HepG2 (cell line): ENCODE results near the gene MAST1. TPM values are rescaled to one million over a fixed set of nuclear protein-coding genes. Genes with fewer than 3 reads are reported as not detected.
A peak's percentile ranks its signal among the peaks of the same experiment; 100 is the strongest.

ENCODE experiments used
- CBFB ChIP-seq: sonication (generic); formaldehyde crosslinking; IDR thresholded peaks from 2 replicates; pipeline ENCODE4 v1.4.0; 2020; ENCODE audit warnings: missing genetic modification reagents
- FOXA3 ChIP-seq: IDR thresholded peaks from 2 replicates; pipeline ENCODE4 v1.6.1; 2016; ENCODE audit warnings: missing genetic modification reagents, missing compliant biosample characterization
- FOXO1 ChIP-seq: sonication (generic); formaldehyde crosslinking; IDR thresholded peaks from 2 replicates; pipeline ENCODE4 v1.4.0; 2020; ENCODE audit warnings: missing genetic modification reagents
- GATAD1 ChIP-seq: IDR thresholded peaks from 2 replicates; pipeline ENCODE4 v1.6.1; 2016; ENCODE audit warnings: missing genetic modification reagents, missing compliant biosample characterization
- HNRNPUL1 ChIP-seq: fragments of 200-400 bp; formaldehyde crosslinking; IDR thresholded peaks from 2 replicates; pipeline ENCODE4 v1.6.1; 2017; ENCODE audit warnings: low read depth, mild to moderate bottlenecking, low read length, moderate library complexity
- LBX2 ChIP-seq: sonication (generic); formaldehyde crosslinking; IDR thresholded peaks from 2 replicates; pipeline ENCODE4 v1.5.0; 2020; ENCODE audit warnings: missing genetic modification reagents, mild to moderate bottlenecking, borderline replicate concordance
- NR2F6 ChIP-seq, 2 experiments: IDR thresholded peaks; 2 replicates each; pipeline ENCODE4 v1.6.1; 2016; ENCODE audit warnings: antibody characterized with exemption in 1 of 2, mild to moderate bottlenecking in 1 of 2
- PHF8 ChIP-seq: sonication (generic); formaldehyde crosslinking; IDR thresholded peaks from 2 replicates; pipeline ENCODE4 v1.5.0; 2020; ENCODE audit warnings: missing genetic modification reagents
- RBAK ChIP-seq: sonication (generic); formaldehyde crosslinking; IDR thresholded peaks from 2 replicates; pipeline ENCODE4 v1.5.1; 2020; ENCODE audit warnings: mild to moderate bottlenecking, missing genetic modification reagents
- SIX1 ChIP-seq: sonication (generic); formaldehyde crosslinking; IDR thresholded peaks from 2 replicates; pipeline ENCODE4 v1.4.0; 2020; ENCODE audit warnings: missing genetic modification reagents, borderline replicate concordance
- SKI ChIP-seq: fragments of 450-650 bp; IDR thresholded peaks from one replicate; pipeline ENCODE4 v1.6.1; 2018; ENCODE audit warnings: mild to moderate bottlenecking; ENCODE audit not compliant: partially characterized antibody
- SOX6 ChIP-seq, 2 experiments: fragments of 450-650 bp in 1 of 2; sonication (generic) in 1 of 2; formaldehyde crosslinking in 1 of 2; IDR thresholded peaks; 2 replicates each; pipeline versions ENCODE4 v1.4.0 to v1.6.1; 2017 to 2020; ENCODE audit warnings: antibody characterized with exemption in 1 of 2, mild to moderate bottlenecking in 1 of 2, missing genetic modification reagents in 1 of 2
- SPEN ChIP-seq: sonication (generic); formaldehyde crosslinking; IDR thresholded peaks from 2 replicates; pipeline ENCODE4 v1.5.1; 2020; ENCODE audit warnings: low read depth, mild to moderate bottlenecking, missing genetic modification reagents
- TARDBP ChIP-seq: sonication (generic); formaldehyde crosslinking; IDR thresholded peaks from 2 replicates; pipeline ENCODE4 v1.8.0; 2022; ENCODE audit warnings: mild to moderate bottlenecking, missing genetic modification reagents
- TEAD3 ChIP-seq: optimal IDR thresholded peaks from 2 replicates; pipeline ENCODE3; 2016; ENCODE audit warnings: borderline replicate concordance
- UBTF ChIP-seq: sonication (generic); formaldehyde crosslinking; IDR thresholded peaks from 2 replicates; pipeline ENCODE4 v1.4.0; 2020; ENCODE audit warnings: mild to moderate bottlenecking, missing genetic modification reagents
- YEATS4 ChIP-seq: sonication (generic); formaldehyde crosslinking; IDR thresholded peaks from 2 replicates; pipeline ENCODE4 v1.4.0; 2020; ENCODE audit warnings: missing genetic modification reagents, borderline replicate concordance
- ZFP36L2 ChIP-seq: sonication (generic); formaldehyde crosslinking; IDR thresholded peaks from 2 replicates; pipeline ENCODE4 v1.4.0; 2020; ENCODE audit warnings: missing genetic modification reagents
- ZFP62 ChIP-seq: sonication (generic); formaldehyde crosslinking; IDR thresholded peaks from 2 replicates; pipeline ENCODE4 v1.4.0; 2020; ENCODE audit warnings: missing genetic modification reagents
- ZHX1 ChIP-seq: sonication (generic); formaldehyde crosslinking; IDR thresholded peaks from 2 replicates; pipeline ENCODE4 v1.8.1; 2022; ENCODE audit warnings: low read depth, mild to moderate bottlenecking, missing genetic modification reagents
- ZNF503 ChIP-seq: sonication (generic); formaldehyde crosslinking; IDR thresholded peaks from 2 replicates; pipeline ENCODE4 v1.4.0; 2020; ENCODE audit warnings: missing genetic modification reagents
- ZNF589 ChIP-seq: sonication (generic); formaldehyde crosslinking; conservative IDR thresholded peaks from 2 replicates; pipeline ENCODE4 v1.8.0; 2022; ENCODE audit warnings: mild to moderate bottlenecking, moderate library complexity, missing genetic modification reagents
- ZNF605 ChIP-seq: sonication (generic); formaldehyde crosslinking; IDR thresholded peaks from 2 replicates; pipeline ENCODE4 v1.8.0; 2022; ENCODE audit warnings: mild to moderate bottlenecking, missing genetic modification reagents
- ZNF776 ChIP-seq: sonication (generic); formaldehyde crosslinking; IDR thresholded peaks from 2 replicates; pipeline ENCODE4 v1.4.0; 2020; ENCODE audit warnings: mild to moderate bottlenecking, missing genetic modification reagents
- polyA plus RNA-seq, 8 experiments: library from polyadenylated mRNA; depleted of rRNA in 3 of 8; stranded (reverse) in 7 of 8; unstranded in 1 of 8; fragments of >200 nt; fragmentation: Illumina TruSeq in 4 of 8; extraction: Trizol in 4 of 8; gene quantifications; 2 replicates each; pipeline versions ENCODE4 v1.2.1 to v1.2.3, GENCODE V29; 2011 to 2016; ENCODE audit warnings: low read depth in 4 of 8, missing spikeins in 1 of 8, mixed read lengths in 1 of 8; ENCODE audit not compliant: insufficient read depth in 1 of 8
- total RNA-seq, 5 experiments: library from RNA; depleted of rRNA; stranded (reverse); fragments of >200 nt; fragmentation: Illumina TruSeq; extraction: Trizol; gene quantifications; 2 replicates each; pipeline ENCODE4 v1.2.3, GENCODE V29; 2016; ENCODE audit warnings: low read depth in 1 of 5

The MAST1 gene
- total and polyA plus RNA-seq, 2 of the 13 experiments (the other 11 are each of a cell fraction or from before 2014, with no cell fraction given) = 0.73 to 4.7 TPM

GRCh38 chr19:12791345-12792050, 46.8 kb upstream of the MAST1 start, which contains the start of gene JUNB (continued):
- TF ChIP-seq FOXA3 (CRISPR knock-in tag) (peak; percentile 98), SPEN (CRISPR knock-in tag) (peak; percentile 87), ZHX1 (no peak), SKI (peak; percentile 64), ZNF503 (CRISPR knock-in tag) (peak; percentile 81; the same call in 1 of the 2 replicates), RBAK (no peak), HNRNPUL1 (peak; percentile 79; the same call in 1 of the 2 replicates), SIX1 (no peak), ZNF776 (no peak), ZNF589 (CRISPR knock-in tag) (peak; percentile 87), ZFP62 (no peak), FOXO1 (peak; percentile 98), TARDBP (peak; percentile 86), ZNF605 (CRISPR knock-in tag) (peak; percentile 58), CBFB (CRISPR knock-in tag) (peak; percentile 90), YEATS4 (CRISPR knock-in tag) (peak; percentile 76), ZFP36L2 (CRISPR knock-in tag) (peak; percentile 57; the same call in 1 of the 2 replicates), NR2F6 (IDR thresholded peaks at IDR 0.05) (no peak), NR2F6 (CRISPR knock-in tag; IDR thresholded peaks at IDR 0.05) (peak; percentile 80), SOX6 (IDR thresholded peaks at IDR 0.05) (no peak), SOX6 (CRISPR knock-in tag; IDR thresholded peaks at IDR 0.05) (peak; percentile 63), TEAD3 (CRISPR knock-in tag) (peak; percentile 12), UBTF (peak; percentile 96), LBX2 (peak; percentile 78; the same call in 1 of the 2 replicates), PHF8 (CRISPR knock-in tag) (peak; percentile 70), GATAD1 (CRISPR knock-in tag) (peak; percentile 83)
